NCI-H1048 (cell line): ENCODE results near the gene CENPVL1.
"Not testable (repeated sequence)": the region's sequence is repeated elsewhere in the genome, so short reads cannot be mapped to it uniquely, and the experiment has no call there.

Experiments
- DNase-seq: peaks from one replicate; lab custom pipeline; 2025; lab: John Stamatoyannopoulos, UW

CENPVL1 gene

DNA sequence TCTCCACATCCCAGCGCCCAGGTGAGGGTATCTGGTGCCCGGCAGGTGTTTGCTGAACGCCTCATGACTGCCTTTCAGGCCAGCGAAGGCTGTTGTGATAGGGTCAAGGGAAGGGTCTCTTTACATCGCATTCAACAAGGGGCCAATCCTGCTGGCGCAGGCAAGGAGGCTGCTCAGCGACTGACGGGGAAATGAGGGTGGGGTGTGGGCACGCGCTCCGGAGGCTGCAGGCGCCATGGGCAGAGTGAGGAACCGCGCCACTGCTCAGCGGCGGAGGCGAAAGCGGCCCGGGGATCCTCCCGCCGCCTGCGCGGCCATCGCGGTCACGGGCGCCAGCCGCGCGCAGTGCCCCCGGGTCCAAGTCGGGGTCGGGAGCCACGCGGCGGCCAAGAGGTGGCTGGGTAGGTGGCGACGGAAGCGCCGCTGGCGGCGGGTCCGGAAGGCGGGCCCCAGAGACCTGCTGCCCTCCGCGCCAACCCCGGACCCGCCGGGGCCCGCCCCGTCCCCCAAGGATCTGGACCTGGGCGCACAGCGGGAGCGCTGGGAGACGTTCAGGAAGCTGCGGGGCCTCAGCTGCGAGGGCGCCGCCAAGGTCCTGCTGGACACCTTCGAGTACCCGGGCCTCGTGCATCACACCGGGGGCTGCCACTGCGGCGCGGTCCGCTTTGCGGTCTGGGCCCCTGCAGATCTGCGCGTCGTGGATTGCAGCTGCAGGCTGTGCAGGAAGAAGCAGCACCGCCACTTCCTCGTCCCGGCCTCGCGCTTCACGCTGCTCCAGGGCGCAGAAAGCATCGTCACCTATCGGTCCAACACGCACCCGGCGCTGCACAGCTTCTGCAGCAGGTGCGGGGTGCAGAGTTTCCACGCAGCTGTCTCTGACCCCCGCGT is at the start of gene CENPVL1:
Gene CENPVL1 (plus strand): TSS at position 236 of the 888 bp plus-strand sequence. CDS start 0 bp downstream, at position 236.
- DNase-seq: not testable (repeated sequence)

DNA sequence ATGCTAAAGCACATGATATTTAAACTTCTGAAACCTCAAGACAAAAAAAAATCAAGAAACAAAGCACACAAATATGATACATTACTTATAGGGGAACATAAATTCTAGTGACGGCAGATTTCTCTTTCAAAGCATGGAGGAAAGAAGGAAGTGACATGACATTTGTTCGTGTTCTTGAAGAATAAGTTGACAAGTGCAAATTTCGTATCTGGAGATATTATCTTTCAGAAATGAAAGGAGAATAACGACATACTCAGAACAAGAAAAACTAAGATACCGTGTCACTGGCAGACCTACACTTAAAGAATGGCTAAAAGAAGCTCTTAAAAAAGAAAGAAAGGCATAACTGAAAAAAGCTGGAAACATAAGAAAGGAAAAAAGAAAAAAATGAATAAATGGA is 44.3 kb upstream of the CENPVL1 start:
- no peak for DNase-seq

DNA sequence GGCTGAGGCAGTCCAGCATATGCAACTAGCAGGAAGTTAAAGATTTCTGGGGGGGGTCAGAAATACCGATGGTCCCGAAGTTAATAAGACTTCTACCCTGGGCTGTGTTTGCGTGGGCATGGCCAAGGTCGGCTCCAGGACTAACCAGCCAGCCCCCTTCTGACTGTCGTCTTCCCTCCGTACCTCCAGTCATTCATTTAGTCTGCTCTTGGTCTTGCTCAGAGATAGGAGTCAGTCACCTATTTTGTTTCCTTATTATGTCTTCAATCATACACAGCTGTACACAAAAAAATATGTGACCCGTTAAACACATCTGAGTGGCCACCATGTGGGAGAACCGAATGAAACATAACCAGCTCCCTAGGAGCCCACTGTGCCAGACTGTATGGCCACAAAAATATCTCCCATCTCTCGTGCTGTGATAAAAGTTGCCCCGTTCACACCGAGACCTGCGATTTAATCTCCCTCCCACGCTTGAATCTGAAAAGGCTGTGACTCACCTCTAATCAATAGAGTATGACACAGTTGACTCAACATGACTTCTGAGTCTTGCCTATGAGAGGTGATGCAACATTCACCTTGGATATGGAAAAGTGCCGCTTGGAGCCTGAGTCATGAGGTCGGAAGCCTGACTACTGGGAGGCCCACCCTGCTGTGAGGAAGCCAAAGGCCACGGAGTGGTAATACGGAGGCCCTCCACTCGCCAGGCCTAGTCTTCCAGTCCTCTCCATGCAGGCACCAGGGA is 30.5 kb upstream of the CENPVL1 start:
- DNase-seq: not testable (repeated sequence)

DNA sequence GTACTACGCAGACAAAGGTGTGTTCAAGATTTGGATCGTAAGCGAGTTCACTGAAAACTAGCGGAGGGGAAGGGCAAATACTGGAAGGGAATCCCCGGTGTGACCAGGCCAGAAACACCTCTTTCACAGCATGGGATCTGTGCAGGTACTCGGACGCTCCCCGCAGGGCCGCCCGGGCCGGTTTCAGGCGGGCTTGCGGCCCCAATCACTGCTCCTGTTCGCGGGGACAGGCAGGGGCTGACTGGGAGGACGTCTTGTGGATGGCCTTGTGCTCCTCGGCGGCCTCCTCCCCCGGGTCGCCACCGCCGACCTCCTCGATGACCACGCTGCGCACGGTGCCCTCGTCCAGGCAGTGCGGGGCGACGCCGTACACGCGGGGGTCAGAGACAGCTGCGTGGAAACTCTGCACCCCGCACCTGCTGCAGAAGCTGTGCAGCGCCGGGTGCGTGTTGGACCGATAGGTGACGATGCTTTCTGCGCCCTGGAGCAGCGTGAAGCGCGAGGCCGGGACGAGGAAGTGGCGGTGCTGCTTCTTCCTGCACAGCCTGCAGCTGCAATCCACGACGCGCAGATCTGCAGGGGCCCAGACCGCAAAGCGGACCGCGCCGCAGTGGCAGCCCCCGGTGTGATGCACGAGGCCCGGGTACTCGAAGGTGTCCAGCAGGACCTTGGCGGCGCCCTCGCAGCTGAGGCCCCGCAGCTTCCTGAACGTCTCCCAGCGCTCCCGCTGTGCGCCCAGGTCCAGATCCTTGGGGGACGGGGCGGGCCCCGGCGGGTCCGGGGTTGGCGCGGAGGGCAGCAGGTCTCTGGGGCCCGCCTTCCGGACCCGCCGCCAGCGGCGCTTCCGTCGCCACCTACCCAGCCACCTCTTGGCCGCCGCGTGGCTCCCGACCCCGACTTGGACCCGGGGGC is 28.2 kb upstream of the CENPVL1 start:
- DNase-seq: not testable (repeated sequence)

DNA sequence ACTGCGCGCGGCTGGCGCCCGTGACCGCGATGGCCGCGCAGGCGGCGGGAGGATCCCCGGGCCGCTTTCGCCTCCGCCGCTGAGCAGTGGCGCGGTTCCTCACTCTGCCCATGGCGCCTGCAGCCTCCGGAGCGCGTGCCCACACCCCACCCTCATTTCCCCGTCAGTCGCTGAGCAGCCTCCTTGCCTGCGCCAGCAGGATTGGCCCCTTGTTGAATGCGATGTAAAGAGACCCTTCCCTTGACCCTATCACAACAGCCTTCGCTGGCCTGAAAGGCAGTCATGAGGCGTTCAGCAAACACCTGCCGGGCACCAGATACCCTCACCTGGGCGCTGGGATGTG is 27.6 kb upstream of the CENPVL1 start, which contains the start of gene CENPVL2:
Gene CENPVL2 (minus strand): TSS at position 112 of the 343 bp plus-strand sequence. CDS start 0 bp downstream, at position 112.
- DNase-seq: not testable (repeated sequence)

DNA sequence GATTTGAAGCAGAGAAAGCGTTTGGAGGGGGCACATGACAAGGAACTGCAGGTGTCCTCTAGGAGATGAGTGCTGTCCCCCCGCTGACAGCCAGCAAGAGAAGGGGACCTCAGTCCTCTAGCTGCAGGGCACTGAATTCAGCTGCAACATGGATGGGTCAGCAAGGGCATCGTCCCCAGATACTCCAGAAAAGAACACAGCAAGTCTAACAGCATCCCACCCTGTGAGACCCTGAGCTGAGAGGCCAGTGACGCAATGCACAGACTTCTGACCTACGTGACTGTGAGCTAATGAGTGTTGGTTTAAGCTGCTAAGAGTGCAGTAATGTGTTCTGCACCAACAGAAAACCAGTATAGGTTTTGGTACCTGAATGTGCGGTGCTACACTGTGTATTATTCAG is 16.1 kb upstream of the CENPVL1 start:
- DNase-seq: no peak

DNA sequence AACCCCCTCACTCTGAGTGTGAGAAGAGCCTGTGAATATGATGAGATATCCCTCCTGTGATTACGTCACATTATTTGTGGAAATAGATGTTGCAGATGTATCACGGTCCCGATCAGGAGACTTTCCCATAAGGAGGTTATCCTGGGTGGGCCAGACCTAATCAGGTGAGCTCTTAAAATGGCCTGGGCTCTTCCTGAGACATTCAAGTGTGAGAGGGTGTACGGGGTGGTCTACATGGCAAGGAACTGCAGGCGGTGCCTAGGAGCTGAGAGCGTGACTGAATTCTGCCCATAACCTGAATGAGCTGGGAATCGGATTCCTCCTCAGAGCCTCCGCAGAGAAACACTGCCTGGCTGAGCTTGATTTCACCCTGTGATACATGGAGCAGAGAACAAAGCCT is 12.9 kb upstream of the CENPVL1 start:
- DNase-seq: no peak

DNA sequence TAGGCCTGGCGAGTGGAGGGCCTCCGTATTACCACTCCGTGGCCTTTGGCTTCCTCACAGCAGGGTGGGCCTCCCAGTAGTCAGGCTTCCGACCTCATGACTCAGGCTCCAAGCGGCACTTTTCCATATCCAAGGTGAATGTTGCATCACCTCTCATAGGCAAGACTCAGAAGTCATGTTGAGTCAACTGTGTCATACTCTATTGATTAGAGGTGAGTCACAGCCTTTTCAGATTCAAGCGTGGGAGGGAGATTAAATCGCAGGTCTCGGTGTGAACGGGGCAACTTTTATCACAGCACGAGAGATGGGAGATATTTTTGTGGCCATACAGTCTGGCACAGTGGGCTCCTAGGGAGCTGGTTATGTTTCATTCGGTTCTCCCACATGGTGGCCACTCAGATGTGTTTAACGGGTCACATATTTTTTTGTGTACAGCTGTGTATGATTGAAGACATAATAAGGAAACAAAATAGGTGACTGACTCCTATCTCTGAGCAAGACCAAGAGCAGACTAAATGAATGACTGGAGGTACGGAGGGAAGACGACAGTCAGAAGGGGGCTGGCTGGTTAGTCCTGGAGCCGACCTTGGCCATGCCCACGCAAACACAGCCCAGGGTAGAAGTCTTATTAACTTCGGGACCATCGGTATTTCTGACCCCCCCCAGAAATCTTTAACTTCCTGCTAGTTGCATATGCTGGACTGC is 2.8 kb downstream of the CENPVL1 start:
- not testable (repeated sequence) for DNase-seq

DNA sequence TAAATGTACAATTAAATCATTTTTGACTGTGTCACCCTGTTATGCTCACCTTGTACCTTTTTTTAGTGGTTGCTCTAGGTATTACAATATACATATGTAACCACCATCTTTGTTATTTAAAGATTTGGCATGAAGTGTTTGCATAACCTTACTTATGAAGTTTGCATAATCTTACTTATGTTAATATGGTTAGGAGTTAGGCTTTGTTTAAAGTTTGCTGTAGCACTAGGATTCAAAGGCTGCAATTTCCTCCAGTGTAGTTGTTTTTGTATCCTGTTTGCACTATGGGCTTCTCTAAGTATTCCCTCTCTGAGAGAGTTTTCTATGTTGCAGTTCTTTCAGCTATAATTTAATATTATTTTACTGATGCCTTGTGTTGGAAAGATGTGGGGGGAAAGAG is 17.9 kb downstream of the CENPVL1 start:
- no peak for DNase-seq

DNA sequence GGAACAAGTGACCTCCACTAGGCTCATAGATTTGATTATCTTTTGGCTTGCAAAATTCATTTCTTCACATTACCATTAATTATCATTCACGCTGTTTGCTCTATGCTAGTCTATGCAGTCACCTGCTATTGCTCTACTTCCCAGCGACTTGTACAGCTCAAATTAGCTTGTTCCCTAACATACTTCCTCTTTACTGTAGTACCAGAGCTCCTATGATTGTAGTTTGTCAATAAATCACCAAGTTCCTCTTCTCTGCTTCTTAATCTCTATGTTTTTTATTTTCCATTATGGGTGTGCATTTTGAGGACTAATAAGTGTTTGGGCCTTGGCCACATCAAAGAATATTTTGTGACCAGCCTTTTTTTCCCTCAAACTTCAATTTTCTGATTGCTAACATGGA is 26.8 kb downstream of the CENPVL1 start:
- DNase-seq: no peak

DNA sequence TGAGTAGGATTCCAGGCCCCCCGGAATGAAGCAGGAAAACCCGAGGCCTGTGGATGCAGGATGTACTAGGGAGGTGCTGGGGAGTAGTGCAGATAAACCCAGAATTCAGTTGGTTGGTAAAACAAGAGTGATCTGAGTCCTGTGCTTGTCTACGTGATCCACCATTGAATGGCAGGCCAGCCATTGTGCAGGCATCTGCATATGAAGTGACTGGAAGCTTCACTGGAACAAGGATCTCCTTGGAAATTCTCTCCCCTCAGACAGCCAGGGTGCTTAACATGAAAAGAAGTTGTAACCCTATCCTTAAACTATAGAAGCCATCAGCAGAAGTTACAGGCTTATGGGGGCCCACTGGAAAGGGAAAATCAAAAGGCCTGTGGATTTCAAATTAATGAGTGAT is 32.3 kb downstream of the CENPVL1 start:
- DNase-seq: no peak

DNA sequence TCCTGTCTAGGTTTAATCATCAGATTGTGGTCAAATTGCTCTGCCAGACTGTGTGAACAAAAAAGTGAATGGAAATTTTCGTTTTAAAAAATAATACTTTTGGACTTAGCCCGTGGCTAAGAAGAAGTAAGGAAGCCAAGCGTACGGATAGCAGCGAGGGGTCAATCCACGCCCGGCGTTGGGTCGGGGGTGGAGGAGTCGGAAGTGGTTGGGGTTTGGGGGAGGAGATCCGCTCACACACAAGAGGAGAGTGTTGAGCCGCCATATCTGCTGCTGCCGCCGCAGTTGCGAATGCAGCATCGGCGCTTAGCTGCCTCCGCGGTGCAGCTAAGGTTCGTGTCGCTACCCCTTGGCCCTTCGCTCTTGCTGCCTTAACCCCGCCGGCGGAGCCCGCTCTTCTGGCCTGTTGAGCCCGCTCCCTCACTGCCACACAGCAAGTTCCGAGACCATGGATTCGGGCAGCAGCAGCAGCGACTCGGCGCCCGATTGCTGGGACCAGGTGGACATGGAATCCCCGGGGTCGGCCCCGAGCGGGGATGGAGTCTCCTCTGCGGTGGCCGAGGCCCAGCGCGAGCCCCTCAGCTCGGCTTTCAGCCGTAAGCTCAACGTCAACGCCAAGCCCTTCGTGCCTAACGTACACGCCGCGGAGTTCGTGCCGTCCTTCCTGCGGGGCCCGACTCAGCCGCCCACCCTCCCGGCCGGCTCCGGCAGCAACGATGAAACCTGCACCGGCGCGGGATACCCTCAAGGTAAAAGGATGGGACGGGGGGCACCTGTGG is 33.1 kb downstream of the CENPVL1 start, which contains the start of gene GSPT2:
Gene GSPT2 (plus strand): TSS at position 264 of the 779 bp plus-strand sequence. CDS start 185 bp downstream, at position 449.
- no peak for DNase-seq

DNA sequence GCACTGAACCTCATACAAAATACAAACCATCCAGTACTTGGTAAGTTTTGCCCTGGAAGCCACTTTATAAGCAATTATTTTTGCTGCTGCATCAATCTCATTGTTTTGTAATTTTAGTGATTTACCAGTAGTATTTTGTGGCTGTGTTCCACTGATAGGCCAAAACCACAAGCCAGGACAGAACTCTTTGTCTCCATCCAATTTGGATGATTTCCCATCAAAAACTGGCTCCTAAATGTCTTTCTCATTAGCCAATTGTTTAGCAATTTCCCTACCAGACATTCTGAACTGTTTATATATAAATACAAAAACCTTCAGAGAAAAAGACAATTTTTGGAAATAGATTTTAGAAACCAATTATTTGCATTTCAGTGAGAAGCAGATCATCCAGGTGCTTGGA is 37.4 kb downstream of the CENPVL1 start:
- DNase-seq: no peak

DNA sequence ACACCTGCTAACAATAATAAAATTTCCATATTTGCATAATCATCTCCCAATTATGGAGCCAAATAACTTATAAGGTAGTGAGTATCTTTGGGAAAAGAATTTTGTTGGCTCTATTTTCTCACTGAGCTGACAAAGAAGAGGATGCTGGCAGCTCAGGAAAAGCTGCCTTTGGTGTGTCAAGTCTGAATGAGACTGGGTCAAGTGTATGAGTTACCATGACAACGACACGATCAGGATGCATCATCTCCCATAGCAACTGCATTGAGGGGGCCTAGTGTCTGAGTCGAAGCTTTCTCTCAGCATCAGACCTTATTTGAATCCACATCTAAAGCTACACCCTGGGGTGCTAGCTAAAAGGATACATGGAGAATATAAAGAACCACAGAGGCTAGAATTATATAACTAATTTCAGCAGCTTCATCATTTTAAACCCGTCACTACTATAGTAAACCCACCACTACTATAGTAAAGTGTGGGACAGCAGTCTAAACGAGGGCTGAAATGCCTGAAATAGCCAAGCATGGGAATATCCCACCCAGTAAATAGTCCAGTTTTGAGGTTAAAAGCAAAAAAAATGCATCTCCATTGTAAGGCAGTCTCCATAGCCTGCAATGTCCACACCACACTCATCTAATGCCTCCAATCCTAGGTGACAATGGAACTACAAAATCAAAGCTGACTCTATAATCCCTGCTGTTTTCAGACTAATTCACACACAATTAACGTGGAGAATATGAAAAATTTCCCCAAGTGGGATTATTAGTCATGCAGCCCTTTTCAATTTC is 48.9 kb downstream of the CENPVL1 start:
- DNase-seq: no peak

DNA sequence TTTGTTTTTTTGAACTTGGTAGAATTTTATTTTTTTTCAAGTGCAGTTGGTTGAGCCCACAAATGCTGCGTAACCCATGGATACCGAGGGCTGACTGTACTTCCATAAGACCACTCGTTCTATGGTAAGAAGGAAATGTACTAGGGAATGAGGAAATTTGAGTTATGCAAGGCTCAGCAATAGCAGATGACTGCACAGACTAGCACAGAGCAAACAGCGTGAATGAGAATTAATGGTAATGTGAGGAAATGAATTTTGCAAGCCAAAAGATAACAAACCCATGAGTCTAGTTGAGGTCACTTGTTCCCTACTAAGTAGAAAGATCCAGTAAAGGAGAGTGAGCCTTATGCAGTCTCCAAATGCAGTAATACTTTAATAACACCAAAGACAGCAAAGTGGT is 50.3 kb downstream of the CENPVL1 start:
- no peak for DNase-seq
